COLO668 (cell line): ENCODE results near the gene WDR93.
A peak's percentile ranks its signal among the peaks of the same experiment; 100 is the strongest.
"Not testable (repeated sequence)": the region's sequence is repeated elsewhere in the genome, so short reads cannot be mapped to it uniquely, and the experiment has no call there.

Experiments
- DNase-seq: peaks from one replicate; lab custom pipeline; 2025; ENCODE audit not compliant: unreplicated experiment; lab: John Stamatoyannopoulos, UW

Gene WDR93

GRCh38 chr15:89767411-89767915, 76.9 kb downstream of the WDR93 start:
- DNase-seq, result no peak

DNA sequence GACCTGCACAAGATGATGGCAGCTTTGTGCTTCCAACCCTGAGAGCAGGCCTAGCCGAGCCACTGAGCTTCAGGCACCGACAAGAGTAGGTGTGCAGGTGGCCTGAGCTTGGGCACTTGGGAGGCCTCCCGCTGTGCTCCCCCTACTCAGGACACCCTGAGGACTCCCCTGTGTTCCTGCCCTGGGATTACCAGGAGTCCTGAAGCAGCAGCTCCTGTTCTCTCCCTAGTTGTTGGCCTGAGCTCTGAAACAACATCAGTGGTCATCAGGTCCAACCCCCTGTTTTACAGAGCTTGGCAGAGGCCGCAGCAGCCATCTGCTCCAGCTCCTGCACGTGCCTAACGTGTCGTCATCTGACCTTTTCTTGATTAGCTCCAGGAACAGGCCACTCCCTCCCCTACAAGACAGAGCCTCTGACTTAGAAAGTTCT, 77.5 kb downstream of the WDR93 start:
- DNase-seq, result no peak

DNA sequence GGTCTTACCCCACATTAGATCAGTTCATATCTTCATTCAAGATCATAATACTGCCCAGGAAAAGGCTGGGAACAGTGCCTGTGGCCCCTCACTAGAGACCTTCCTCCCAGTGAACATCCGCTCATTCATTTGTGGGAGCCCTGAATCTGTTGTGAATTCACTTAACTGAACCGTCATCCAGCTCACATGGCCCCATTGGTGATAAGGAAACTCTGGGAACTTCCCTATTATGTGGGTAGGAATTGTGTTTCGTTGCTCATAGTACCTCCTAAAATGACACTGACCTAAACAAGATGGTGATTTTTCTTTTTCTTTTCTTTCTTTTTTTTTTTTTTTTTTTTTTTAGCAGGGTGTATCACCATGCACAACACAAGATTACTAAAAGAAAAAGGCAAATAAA, 78.8 kb downstream of the WDR93 start:
- DNase-seq, result no peak

GRCh38 chr15:89770041-89770440, 79.4 kb downstream of the WDR93 start:
- DNase-seq, result no peak

DNA sequence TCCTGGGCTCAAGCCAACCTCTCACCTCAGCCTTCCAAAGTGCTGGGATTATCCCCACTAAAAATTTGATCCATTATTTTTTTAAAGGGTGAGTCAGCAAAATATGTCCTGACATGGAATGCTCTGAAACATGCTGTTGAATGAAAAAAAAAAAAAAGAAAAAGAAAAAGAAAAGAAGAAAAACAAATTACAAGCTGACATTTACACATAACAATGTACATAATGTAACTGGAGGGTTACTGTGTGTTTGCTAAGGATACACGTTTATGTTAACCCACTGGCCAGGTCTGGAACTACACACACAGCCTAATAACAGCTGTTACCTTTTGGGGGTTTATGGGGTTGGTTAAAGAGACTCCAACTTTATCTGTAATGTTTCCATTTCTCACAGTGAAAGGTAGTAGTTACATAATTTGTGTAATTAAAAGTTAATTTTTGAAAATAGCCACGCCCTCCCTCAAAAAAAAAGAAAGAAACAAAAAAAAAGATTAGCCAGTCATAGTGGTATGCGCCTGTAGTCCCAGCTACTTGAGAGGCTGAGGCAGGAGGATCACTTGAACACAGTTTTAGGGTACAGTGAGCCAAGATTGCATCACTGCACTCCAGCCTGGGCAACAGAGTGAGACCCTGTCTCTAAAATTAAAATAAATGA, 82.4 kb downstream of the WDR93 start:
- no peak for DNase-seq

DNA sequence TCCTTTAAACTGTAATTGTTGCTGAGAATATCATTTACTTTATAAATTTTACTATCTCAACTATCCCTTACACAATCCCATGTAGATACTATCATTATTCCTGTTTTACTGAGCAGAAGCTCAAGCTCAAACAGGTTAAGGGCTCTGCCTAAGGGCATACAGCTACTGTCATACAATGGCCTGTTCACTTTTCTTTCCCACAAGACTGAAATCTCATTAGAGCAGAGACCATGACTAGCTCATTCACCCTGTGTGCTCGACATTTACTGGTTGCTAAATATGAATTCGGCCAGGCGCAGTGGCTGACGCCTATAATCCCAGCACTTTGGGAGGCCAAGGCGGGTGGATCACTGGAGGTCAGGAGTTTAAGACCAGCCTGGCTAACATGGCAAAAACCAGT, 83.9 kb downstream of the WDR93 start:
- no peak for DNase-seq

DNA sequence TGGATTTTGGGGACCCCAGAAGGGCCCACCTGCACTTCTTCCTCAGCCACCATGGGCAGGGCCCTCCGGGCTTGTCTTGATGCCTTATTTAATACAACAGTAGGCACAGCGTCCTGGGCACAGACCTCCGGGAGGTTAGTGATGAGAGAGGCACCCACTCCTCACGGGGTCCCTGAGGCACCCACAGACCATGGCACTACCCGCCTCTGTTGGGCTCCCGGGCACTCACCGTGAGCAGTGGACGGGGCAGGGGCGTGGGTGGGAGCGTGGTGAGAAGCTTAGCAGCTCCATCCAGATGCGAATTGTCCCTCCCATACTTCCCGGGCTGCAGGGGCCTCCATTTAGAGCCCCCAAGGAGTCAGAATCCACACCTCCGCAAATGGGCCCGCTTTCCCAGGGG, 85.2 kb downstream of the WDR93 start:
- DNase-seq, result no peak

- peak; percentile 72 for DNase-seq
Observed at GRCh38 chr15:89776274-89777072, 85.9 kb downstream of the WDR93 start, which contains the start of gene MESP2. TSS of gene MESP2 (plus strand) at chr15:89776332. CDS start at chr15:89776358, 26 bp downstream.

DNA sequence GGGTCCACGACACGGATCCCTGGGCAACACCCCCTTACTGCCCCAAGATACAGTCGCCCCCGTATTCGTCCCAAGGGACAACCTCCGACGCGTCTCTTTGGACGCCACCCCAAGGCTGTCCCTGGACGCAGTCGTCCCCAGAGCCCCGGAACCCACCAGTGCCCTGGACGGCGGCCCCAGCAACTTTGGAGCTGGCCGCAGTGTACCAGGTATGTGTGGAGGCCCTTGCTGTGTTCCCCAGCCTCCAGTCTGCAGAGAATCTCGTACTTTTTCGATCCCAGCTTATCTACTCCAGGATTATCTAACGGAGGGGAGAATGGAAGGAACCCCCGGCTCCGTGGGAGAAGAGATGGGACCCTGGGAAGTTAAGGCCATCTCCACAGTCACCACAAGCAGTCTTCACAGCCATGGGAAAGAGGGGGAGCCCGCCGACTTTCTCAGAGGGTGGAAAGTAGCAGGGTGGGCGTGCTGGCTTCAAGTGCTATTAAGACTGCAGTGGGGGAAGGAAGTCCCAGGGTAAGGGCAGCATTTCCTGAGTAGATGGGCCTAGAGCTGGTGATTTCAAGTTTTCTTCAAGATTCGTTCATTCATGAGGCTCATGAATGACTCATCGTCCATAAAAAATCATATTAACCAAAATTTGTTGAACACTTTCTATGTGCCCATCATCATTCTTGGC, 86.6 kb downstream of the WDR93 start:
- DNase-seq, result no peak

GRCh38 chr15:89777782-89778380, 87.3 kb downstream of the WDR93 start:
- no peak for DNase-seq

GRCh38 chr15:89778861-89779260, 88.2 kb downstream of the WDR93 start:
- DNase-seq, result no peak

DNA sequence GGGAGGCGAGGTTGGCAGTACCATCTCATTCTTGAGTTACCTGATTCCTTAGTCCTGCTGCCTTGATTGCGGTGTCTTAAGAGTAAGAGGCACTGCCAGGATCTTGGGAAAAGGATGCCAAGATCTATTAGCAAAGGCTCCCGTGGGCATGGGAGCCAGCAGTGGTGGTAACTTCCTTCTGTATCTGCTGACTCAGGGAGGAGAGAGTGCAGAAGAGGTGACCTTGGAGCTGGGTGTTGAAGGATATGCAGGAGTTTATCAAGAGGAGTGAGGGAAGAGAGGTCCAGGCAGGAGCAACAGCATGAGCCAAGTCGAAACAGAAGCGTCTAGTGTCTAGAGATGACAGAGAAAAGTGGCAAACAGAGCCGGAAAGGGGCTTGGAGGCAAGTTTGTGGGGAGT, 90.0 kb downstream of the WDR93 start:
- no peak for DNase-seq

DNA sequence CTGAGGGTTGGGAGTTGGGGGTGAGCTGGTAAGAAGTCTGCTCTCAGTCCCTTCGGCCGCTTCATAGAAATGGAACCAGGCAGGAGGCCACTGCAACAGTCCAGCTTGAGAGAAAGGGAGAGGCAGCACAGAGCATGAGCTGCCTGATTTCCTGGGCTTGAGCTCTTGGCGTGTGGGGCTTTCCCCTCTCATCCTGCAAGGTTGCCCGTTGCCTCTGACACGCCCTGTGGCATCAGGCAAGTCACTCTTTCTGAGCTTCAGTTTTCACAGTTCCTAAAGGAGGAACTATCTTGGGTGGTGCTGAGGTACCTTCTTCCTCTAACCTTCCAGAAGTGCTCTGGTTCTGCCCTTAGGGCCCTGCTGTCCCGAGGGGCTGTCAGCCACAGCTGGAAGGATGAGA, 90.4 kb downstream of the WDR93 start:
- no peak for DNase-seq

GRCh38 chr15:89781891-89782618, 91.4 kb downstream of the WDR93 start:
- no peak for DNase-seq

GRCh38 chr15:89782619-89782950, 92.0 kb downstream of the WDR93 start:
- not testable (repeated sequence) for DNase-seq

DNA sequence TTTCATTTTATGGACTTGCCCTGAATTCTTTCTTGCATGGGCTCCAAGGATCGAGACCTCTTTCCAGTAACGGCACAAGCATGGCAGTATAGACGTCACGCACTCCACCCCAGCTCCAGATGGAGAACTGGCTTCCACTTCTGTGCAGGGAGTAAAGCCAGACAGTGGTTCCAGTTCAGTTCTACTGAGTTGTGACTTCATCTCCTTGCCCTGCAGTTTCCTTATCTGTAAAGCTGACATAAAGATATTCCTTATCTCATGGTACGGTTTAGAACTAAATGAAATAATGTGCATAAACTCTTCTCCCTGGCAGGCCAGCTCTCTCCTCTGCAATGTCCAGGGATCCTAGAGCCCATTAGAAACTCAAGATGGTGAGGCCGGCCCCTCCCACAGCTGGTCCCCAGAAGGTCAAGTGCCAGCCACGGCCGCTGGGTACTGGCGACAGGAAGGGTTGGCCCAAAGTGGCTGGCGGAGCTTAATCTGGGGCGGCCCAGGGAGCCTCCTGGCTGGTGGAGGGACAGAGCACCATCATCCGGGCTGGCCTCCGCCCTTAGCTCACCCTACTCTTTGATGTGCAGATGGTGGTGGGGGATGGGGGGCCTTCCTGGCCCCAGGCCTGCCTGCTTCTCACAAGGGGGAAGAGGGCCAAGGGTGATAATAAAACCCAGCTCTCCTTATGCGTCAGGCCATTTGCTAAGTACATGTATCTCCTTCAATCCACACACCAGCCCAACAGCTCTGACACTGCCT, 92.7 kb downstream of the WDR93 start:
- DNase-seq, result no peak

- DNase-seq, result no peak
Observed at GRCh38 chr15:89783861-89784685, 93.5 kb downstream of the WDR93 start.

GRCh38 chr15:89784686-89784960, 94.0 kb downstream of the WDR93 start:
- no peak for DNase-seq

DNA sequence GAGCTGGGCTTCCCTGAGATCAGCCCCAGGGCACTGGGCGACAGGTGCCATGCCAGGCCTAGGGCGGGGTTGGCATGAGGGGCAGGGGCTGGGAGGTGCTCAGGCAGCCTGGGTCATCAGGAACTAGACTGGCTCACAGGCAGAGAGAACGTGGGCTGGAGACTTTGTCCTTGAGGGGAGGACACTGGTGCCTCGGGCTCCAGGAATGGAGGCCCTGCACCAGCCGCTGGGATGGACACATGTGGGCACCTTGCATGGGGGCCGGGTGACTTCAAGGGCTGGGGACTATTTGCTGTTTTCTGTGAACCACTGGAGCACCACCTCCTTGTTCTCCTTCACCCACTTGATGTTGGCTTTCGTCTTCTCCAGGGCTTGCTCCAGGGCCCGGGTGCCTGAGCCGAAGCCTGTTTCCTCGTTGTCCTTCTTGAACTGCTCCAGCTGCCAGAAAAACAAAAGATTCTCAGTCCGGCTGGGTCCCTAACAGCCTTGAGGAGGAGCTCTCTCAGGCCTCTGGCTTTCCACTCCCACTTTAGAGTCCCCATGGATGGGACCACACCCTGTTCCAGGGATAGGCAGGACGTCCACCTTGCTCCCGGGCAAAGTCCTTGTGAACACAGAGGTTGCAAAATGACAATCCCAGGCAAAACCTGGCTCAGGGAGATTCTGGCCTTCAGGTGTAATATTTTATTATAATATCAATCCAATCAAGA, 94.6 kb downstream of the WDR93 start:
- DNase-seq, result no peak
